PFSK-1 (cell line): ENCODE data around the gene DCTPP1.

Source experiments
- FOXP2 ChIP-seq: optimal IDR thresholded peaks from 2 replicates; pipeline ENCODE3; 2011; ENCODE audit warnings: borderline replicate concordance, control low read depth, inconsistent platforms; ENCODE audit not compliant: insufficient read depth; ENCODE audit errors: extremely low read length, extremely low read depth
- POLR2AphosphoS5 ChIP-seq: IDR thresholded peaks from 2 replicates; pipeline ENCODE4 v1.6.1; 2012; ENCODE audit warnings: low read depth, mild to moderate bottlenecking, control low read depth, low read length, moderate library complexity
- REST ChIP-seq, 2 experiments: IDR thresholded peaks; 2 replicates each; pipeline versions ENCODE4 v1.6.1 to v1.8.0; 2011 to 2012; ENCODE audit warnings: low read depth in 2 of 2, low read length in 2 of 2, control low read depth in 1 of 2, inconsistent platforms in 1 of 2, mild to moderate bottlenecking in 1 of 2, moderate library complexity in 1 of 2; ENCODE audit not compliant: insufficient read depth in 1 of 2
- SIN3A ChIP-seq: IDR thresholded peaks from 2 replicates; pipeline ENCODE4 v1.6.1; 2012; ENCODE audit warnings: mild to moderate bottlenecking, low read length, moderate library complexity, borderline replicate concordance; ENCODE audit not compliant: insufficient read depth
- TAF1 ChIP-seq: IDR thresholded peaks from 2 replicates; pipeline ENCODE4 v1.6.1; 2012; ENCODE audit warnings: low read length, control low read depth, borderline replicate concordance; ENCODE audit not compliant: insufficient read depth

Gene DCTPP1

GRCh38 chr16:30449116-30449435, 19.2 kb upstream of the DCTPP1 start:
- TF ChIP-seq REST (IDR thresholded peaks at IDR 0.05; ENCODE audit: insufficient read depth in 1 of 2, low read depth in 2 of 2, low read length in 2 of 2): no peak
- no peak for TF ChIP-seq POLR2AphosphoS5
- no peak for TF ChIP-seq TAF1
- no peak for TF ChIP-seq FOXP2
- no peak for TF ChIP-seq SIN3A

- TF ChIP-seq REST (IDR thresholded peaks at IDR 0.05; ENCODE audit: insufficient read depth in 1 of 2, low read depth in 2 of 2, low read length in 2 of 2) (no peak), FOXP2 (no peak), SIN3A (no peak), TAF1 (no peak), POLR2AphosphoS5 (no peak)
Observed at GRCh38 chr16:30447512-30448226, 17.8 kb upstream of the DCTPP1 start.

- TF ChIP-seq SIN3A: no peak
- no peak for TF ChIP-seq FOXP2
- TF ChIP-seq TAF1: no peak
- TF ChIP-seq REST (IDR thresholded peaks at IDR 0.05; ENCODE audit: insufficient read depth in 1 of 2, low read depth in 2 of 2, low read length in 2 of 2): no peak
- no peak for TF ChIP-seq POLR2AphosphoS5
Observed at GRCh38 chr16:30446203-30446595, 16.4 kb upstream of the DCTPP1 start.

- TF ChIP-seq SIN3A: 0 out of 2 replicates have a peak, but pooled peaks have one; percentile 12
- TF ChIP-seq FOXP2: no peak
- peak; percentile 84 for TF ChIP-seq TAF1
- peak; percentile 95 for TF ChIP-seq POLR2AphosphoS5
Observed at GRCh38 chr16:30445408-30446202, 15.8 kb upstream of the DCTPP1 start, which contains the start of gene SEPHS2. Gene SEPHS2, minus strand, starts transcription at chr16:30445874. Its CDS starts 147 bp downstream, at chr16:30445727.

GRCh38 chr16:30445149-30445407, 15.2 kb upstream of the DCTPP1 start:
- no peak for TF ChIP-seq REST (IDR thresholded peaks at IDR 0.05; ENCODE audit: insufficient read depth in 1 of 2, low read depth in 2 of 2, low read length in 2 of 2)
- no peak for TF ChIP-seq FOXP2
- no peak for TF ChIP-seq POLR2AphosphoS5
- TF ChIP-seq TAF1: no peak
- TF ChIP-seq SIN3A: no peak
